Thoracic aorta (tissue), 2 donors: ENCODE measurements around the gene RPS19. TPM values are rescaled to one million over a fixed set of nuclear protein-coding genes. Genes with fewer than 3 reads are reported as not detected.
"Not testable (repeated sequence)": the region's sequence is repeated elsewhere in the genome, so short reads cannot be mapped to it uniquely, and the experiment has no call there.

Experiments used
- ATAC-seq: fragments of 150-250 bp; one replicate; pipeline ENCODE4 v1.8.0; 2017; ENCODE audit warnings: low read depth; ENCODE audit not compliant: insufficient number of reproducible peaks, low FRiP score
- DNase-seq: peaks from one replicate; pipeline ENCODE4 v3.0.0-alpha.2; 2020; ENCODE audit warnings: low spot score
- H3K27ac ChIP-seq, 2 donors: fragments of 200-600 bp; sonication (generic); 1 replicate in 1 of 2; 2 replicates in 1 of 2; pipeline ENCODE4 v1.5.1; 2016; ENCODE audit warnings: mild to moderate bottlenecking in 2 of 2, moderate library complexity in 2 of 2
- H3K27me3 ChIP-seq: fragments of 200-600 bp; sonication (generic); replicated peaks from 2 replicates; pipeline ENCODE4 v1.6.0; 2016; ENCODE audit warnings: mild to moderate bottlenecking; ENCODE audit not compliant: insufficient read depth
- H3K36me3 ChIP-seq: fragments of 200-600 bp; sonication (generic); one replicate; pipeline ENCODE4 v1.5.1; 2016
- H3K4me1 ChIP-seq, 2 donors: fragments of 200-600 bp; sonication (generic); 1 replicate in 1 of 2; 2 replicates in 1 of 2; pipeline versions ENCODE4 v1.5.1 to v1.6.0; 2016; ENCODE audit warnings: low read depth in 2 of 2, mild to moderate bottlenecking in 1 of 2; ENCODE audit not compliant: control insufficient read depth in 1 of 2
- H3K4me3 ChIP-seq: fragments of 200-600 bp; sonication (generic); 2 replicates; pipeline ENCODE4 v1.5.1; 2016; ENCODE audit warnings: mild to moderate bottlenecking
- H3K9me3 ChIP-seq: fragments of 200-600 bp; sonication (generic); 2 replicates; pipeline ENCODE4 v1.5.1; 2016
- total RNA-seq, 2 donors: library from RNA; depleted of rRNA; stranded (reverse); fragments of >200 nt; gene quantifications; one replicate each; pipeline versions ENCODE4 v1.1.0 to v1.2.3, GENCODE V29; 2016
- TF ChIP-seq, protein P1 (sequence below): fragments of 200-600 bp; sonication (generic); IDR thresholded peaks from one replicate; pipeline ENCODE4 v1.5.1; 2019; ENCODE audit warnings: antibody characterized with exemption

RPS19 gene
- total RNA-seq, 2 donors from 2014 or later = 347 to 429 TPM

- H3K4me1 ChIP-seq = no peaks in the 10 kb centered on the region
- H3K27me3 ChIP-seq = peaks cover 20% of the 10 kb centered on the region
- no peak for ATAC-seq
- no peaks in the 10 kb centered on the region for H3K36me3 ChIP-seq
- H3K4me3 ChIP-seq = no peak overlapping the region
- no peak overlapping the region for H3K27ac ChIP-seq
- TF ChIP-seq, protein P1, sequence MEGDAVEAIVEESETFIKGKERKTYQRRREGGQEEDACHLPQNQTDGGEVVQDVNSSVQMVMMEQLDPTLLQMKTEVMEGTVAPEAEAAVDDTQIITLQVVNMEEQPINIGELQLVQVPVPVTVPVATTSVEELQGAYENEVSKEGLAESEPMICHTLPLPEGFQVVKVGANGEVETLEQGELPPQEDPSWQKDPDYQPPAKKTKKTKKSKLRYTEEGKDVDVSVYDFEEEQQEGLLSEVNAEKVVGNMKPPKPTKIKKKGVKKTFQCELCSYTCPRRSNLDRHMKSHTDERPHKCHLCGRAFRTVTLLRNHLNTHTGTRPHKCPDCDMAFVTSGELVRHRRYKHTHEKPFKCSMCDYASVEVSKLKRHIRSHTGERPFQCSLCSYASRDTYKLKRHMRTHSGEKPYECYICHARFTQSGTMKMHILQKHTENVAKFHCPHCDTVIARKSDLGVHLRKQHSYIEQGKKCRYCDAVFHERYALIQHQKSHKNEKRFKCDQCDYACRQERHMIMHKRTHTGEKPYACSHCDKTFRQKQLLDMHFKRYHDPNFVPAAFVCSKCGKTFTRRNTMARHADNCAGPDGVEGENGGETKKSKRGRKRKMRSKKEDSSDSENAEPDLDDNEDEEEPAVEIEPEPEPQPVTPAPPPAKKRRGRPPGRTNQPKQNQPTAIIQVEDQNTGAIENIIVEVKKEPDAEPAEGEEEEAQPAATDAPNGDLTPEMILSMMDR = no peak
- DNase-seq = no peak
- H3K9me3 ChIP-seq = no peaks in the 10 kb centered on the region
Measured at GRCh38 chr19:41912899-41913537, 53.0 kb downstream of the RPS19 start.

DNA sequence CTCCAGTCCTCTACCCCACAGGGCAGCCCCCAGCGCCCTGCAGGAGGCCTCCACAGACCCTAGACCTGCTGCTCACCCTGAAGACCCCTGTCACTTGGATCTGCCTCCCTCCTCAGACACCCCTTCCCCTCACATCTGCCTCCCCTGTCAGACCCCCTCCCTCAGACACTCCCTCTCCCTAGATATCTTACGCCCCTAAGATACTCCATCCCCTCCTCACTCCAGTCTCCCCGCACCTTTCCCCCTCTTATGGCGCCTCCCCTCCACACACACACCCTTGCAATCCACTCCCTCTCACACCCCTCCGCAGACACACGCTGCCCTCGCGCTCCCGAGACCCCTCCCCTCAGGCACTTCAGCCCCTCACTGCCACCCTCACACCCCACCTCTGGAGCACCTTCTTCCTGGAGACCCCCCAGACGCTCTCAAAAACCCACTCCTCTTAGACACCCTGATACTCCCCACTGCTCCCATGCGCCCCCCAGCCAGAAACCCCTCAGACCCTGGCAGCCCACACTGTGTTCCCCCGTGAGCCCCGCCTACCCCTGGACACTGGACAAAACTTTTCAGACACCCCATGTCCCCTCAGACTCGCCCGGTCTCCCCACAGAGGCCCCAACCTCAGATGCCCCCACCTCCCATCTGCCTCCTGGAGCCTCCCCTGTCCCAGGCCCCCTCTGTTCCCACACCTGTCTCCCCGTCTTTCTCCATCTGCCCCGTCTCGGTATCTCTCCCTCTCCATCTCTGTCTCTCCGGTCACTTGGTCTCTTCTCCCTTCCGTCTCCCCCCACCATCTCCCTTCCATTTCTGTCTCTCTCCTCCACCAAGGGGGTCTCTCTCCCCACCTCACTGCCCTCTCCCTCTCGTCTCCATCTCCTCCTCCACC, 53.7 kb downstream of the RPS19 start:
- Histone ChIP-seq H3K36me3 (no peaks in the 10 kb centered on the region), H3K27me3 (peaks cover 20% of the 10 kb centered on the region), H3K4me1 (no peaks in the 10 kb centered on the region), H3K4me3 (no peak overlapping the region), H3K9me3 (no peaks in the 10 kb centered on the region), H3K27ac (no peak overlapping the region)
- no peak for ATAC-seq
- DNase-seq = no peak
- TF ChIP-seq, protein P1 = no peak

DNA sequence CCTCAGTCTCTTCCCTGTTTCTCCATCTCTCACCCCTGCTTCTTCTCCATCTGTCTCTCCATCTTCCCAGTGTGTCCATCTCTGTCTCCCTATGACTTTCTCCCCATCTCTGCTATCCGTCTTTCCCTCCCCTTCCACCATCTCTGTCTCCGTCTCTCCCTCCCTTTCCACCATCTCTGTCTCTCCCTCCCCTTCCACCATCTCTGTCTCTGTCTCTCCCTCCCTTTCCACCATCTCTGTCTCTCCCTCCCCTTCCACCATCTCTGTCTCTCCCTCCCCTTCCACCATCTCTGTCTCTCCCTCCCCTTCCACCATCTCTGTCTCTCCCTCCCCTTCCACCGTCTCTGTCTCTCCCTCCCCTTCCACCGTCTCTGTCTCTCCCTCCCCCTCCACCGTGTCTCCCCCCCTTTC, 54.4 kb downstream of the RPS19 start:
- not testable (repeated sequence) for H3K4me1 ChIP-seq, H3K27ac ChIP-seq, ATAC-seq, H3K9me3 ChIP-seq, DNase-seq, H3K36me3 ChIP-seq, H3K4me3 ChIP-seq
- H3K27me3 ChIP-seq = peaks cover 20% of the 10 kb centered on the region

GRCh38 chr19:41915021-41915775, 55.1 kb downstream of the RPS19 start:
- H3K27ac ChIP-seq = no peak overlapping the region
- no peak overlapping the region for H3K4me3 ChIP-seq
- H3K4me1 ChIP-seq = no peaks in the 10 kb centered on the region
- DNase-seq (no peak), ATAC-seq (no peak)
- TF ChIP-seq, protein P1 = no peak
- H3K27me3 ChIP-seq = peaks cover 20% of the 10 kb centered on the region
- H3K36me3 ChIP-seq = no peaks in the 10 kb centered on the region
- H3K9me3 ChIP-seq = no peaks in the 10 kb centered on the region

- Histone ChIP-seq H3K4me1 (no peaks in the 10 kb centered on the region), H3K36me3 (no peaks in the 10 kb centered on the region), H3K9me3 (no peaks in the 10 kb centered on the region), H3K27ac (no peak overlapping the region), H3K4me3 (no peak overlapping the region), H3K27me3 (peaks cover 20% of the 10 kb centered on the region)
- TF ChIP-seq, protein P1 = no peak
- DNase-seq (no peak), ATAC-seq (no peak)
Measured at GRCh38 chr19:41915776-41916414, 55.8 kb downstream of the RPS19 start.
